ENCODE measurements around the gene RFX3. TPM values are rescaled to one million over a fixed set of nuclear protein-coding genes. Genes with fewer than 3 reads are reported as not detected.

Gene RFX3
- total RNA-seq, 6 donors from 2014 or later, result 7.3 to 32.0 (median 19.9) TPM

DNA sequence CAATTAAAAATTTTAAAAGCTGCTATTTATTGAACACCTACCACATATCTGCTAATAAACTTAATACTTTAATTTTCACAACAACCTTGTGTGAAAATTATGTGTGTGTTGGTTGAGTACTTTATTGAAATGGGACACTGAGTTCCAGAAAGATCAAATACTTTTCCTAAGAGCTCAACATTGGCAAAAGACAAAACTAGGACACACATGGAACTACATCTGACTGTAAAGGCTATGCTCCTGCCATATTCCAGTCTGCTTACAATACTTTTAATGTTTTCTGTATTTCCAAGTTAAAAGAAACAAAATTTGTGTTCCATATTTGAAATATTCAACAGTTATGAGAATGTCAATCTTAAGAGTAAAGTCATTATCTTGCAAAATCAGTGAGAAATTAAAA is 111.8 kb downstream of the RFX3 start:
- Histone ChIP-seq H3K27ac (no peak overlapping the region), H3K36me3 (no peaks in the 10 kb centered on the region), H3K27me3 (no peaks in the 10 kb centered on the region), H3K4me3 (no peak overlapping the region), H3K9me3 (no peaks in the 10 kb centered on the region), H3K4me1 (no peaks in the 10 kb centered on the region)
- DNase-seq (no peak), ATAC-seq (ENCODE audit: low FRiP score in 2 of 2) (no peak)
- TF ChIP-seq POLR2AphosphoS5 (IDR thresholded peaks at IDR 0.05) (no peak), EP300 (IDR thresholded peaks at IDR 0.05) (no peak), POLR2A (IDR thresholded peaks at IDR 0.05) (no peak), CTCF (IDR thresholded peaks at IDR 0.05) (no peak)

DNA sequence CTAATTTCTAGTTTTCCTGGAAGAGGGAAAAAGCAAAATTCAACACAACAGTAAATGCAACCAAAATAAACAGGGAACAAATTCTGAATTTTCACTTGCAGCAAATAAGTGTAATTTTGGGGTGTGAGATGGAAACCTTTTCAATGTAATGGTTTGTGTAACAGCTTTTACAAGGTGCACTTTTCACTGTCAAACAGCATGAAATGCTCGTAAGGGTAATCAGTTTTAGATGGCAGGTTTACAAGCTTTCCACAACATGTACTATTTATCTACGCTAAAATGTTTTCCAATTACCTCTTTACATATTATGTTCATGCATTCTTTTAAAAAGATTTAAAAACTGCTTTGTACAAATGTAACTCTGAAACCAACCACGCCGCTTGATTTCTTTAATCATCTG is 115.3 kb downstream of the RFX3 start:
- 81 to 94% methylated on average over 4 of the region's 4 CpGs for WGBS, 2 donors
- Histone ChIP-seq H3K9me3 (no peaks in the 10 kb centered on the region), H3K36me3 (no peaks in the 10 kb centered on the region), H3K27ac (no peak overlapping the region), H3K4me3 (no peak overlapping the region), H3K27me3 (no peaks in the 10 kb centered on the region), H3K4me1 (no peaks in the 10 kb centered on the region)
- ATAC-seq (ENCODE audit: low FRiP score in 2 of 2) (no peak), DNase-seq (no peak)
- TF ChIP-seq CTCF (IDR thresholded peaks at IDR 0.05) (no peak), POLR2AphosphoS5 (IDR thresholded peaks at IDR 0.05) (no peak), POLR2A (IDR thresholded peaks at IDR 0.05) (no peak), EP300 (IDR thresholded peaks at IDR 0.05) (no peak)

- no peak overlapping the region for H3K4me3 ChIP-seq
- 88 to 100% methylated on average over 1 of the region's 1 CpG for WGBS, 2 donors
- H3K9me3 ChIP-seq, result no peaks in the 10 kb centered on the region
- no peak for ATAC-seq (ENCODE audit: low FRiP score in 2 of 2)
- TF ChIP-seq POLR2A (IDR thresholded peaks at IDR 0.05) (no peak), CTCF (IDR thresholded peaks at IDR 0.05) (no peak), POLR2AphosphoS5 (IDR thresholded peaks at IDR 0.05) (no peak), EP300 (IDR thresholded peaks at IDR 0.05) (no peak)
- H3K4me1 ChIP-seq, result no peaks in the 10 kb centered on the region
- no peaks in the 10 kb centered on the region for H3K36me3 ChIP-seq
- H3K27ac ChIP-seq, result no peak overlapping the region
- no peak for DNase-seq
- no peaks in the 10 kb centered on the region for H3K27me3 ChIP-seq
These were observed 116.3 kb downstream of the RFX3 start for GRCh38 chr9:3409453-3409852.

GRCh38 chr9:3403315-3403714 is 122.5 kb downstream of the RFX3 start:
- Histone ChIP-seq H3K27ac (no peak overlapping the region), H3K9me3 (no peaks in the 10 kb centered on the region), H3K36me3 (no peaks in the 10 kb centered on the region), H3K27me3 (no peaks in the 10 kb centered on the region), H3K4me3 (no peak overlapping the region), H3K4me1 (no peaks in the 10 kb centered on the region)
- DNase-seq (no peak), ATAC-seq (ENCODE audit: low FRiP score in 2 of 2) (no peak)
- WGBS, 2 donors, result 73 to 78% methylated on average over 1 of the region's 1 CpG
- TF ChIP-seq CTCF (IDR thresholded peaks at IDR 0.05), result no peak

- Histone ChIP-seq H3K27me3 (no peaks in the 10 kb centered on the region), H3K9me3 (no peaks in the 10 kb centered on the region), H3K4me3 (no peak overlapping the region), H3K27ac (no peak overlapping the region), H3K36me3 (no peaks in the 10 kb centered on the region), H3K4me1 (no peaks in the 10 kb centered on the region)
- ATAC-seq (ENCODE audit: low FRiP score in 2 of 2), result no peak
- WGBS, 2 donors, result 77 to 83% methylated on average over 7 of the region's 7 CpGs
- DNase-seq, result no peak
- TF ChIP-seq POLR2AphosphoS5 (IDR thresholded peaks at IDR 0.05), result no peak
- no peak for TF ChIP-seq POLR2A (IDR thresholded peaks at IDR 0.05)
- no peak for TF ChIP-seq CTCF (IDR thresholded peaks at IDR 0.05)
- TF ChIP-seq EP300 (IDR thresholded peaks at IDR 0.05), result no peak
These were observed 124.4 kb downstream of the RFX3 start for GRCh38 chr9:3401221-3401954.
